GM19463 (cell line): ENCODE data around the gene C22orf15.

Source experiments
- ATAC-seq: cut with Tn5 transposase; IDR thresholded peaks from one replicate; pipeline ENCODE4 v1.9.1; 2021; ENCODE audit warnings: mild to moderate bottlenecking, moderate library complexity; ENCODE audit not compliant: unreplicated experiment

The C22orf15 gene

GRCh38 chr22:23786752-23787599 lies 24.2 kb downstream of the C22orf15 start, which contains the start of gene SMARCB1:
TSS of gene SMARCB1 (plus strand) at chr22:23786966. CDS start at chr22:23787170, 204 bp downstream.
- ATAC-seq = peak; percentile 78

- ATAC-seq = no peak
Measured at GRCh38 chr22:23787600-23787896, 24.8 kb downstream of the C22orf15 start.

- ATAC-seq = no peak
Measured at GRCh38 chr22:23787910-23788309, 25.1 kb downstream of the C22orf15 start.

DNA sequence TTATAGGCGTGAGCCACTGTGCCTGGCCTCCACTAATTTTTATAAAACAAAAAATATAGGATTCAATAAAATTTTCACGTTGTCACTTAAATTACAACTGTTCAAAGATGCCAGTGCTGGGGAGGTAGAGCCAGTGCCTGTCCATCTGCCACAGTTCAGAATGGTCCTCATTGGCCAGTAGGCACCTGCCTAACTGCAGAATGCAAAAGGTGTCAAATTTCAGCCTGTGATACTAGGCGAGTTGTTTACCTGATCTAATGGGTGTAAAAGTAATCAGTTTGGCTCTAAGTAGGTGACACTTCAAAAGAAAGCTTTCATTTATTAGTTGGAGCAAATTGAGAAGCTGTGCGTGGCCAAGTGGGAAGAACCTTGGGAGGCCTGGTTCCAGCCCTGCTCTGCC lies 26.3 kb downstream of the C22orf15 start:
- no peak for ATAC-seq

- ATAC-seq = no peak
Measured at GRCh38 chr22:23789638-23790037, 26.8 kb downstream of the C22orf15 start.

GRCh38 chr22:23790819-23791737 lies 28.3 kb downstream of the C22orf15 start:
- ATAC-seq = no peak

DNA sequence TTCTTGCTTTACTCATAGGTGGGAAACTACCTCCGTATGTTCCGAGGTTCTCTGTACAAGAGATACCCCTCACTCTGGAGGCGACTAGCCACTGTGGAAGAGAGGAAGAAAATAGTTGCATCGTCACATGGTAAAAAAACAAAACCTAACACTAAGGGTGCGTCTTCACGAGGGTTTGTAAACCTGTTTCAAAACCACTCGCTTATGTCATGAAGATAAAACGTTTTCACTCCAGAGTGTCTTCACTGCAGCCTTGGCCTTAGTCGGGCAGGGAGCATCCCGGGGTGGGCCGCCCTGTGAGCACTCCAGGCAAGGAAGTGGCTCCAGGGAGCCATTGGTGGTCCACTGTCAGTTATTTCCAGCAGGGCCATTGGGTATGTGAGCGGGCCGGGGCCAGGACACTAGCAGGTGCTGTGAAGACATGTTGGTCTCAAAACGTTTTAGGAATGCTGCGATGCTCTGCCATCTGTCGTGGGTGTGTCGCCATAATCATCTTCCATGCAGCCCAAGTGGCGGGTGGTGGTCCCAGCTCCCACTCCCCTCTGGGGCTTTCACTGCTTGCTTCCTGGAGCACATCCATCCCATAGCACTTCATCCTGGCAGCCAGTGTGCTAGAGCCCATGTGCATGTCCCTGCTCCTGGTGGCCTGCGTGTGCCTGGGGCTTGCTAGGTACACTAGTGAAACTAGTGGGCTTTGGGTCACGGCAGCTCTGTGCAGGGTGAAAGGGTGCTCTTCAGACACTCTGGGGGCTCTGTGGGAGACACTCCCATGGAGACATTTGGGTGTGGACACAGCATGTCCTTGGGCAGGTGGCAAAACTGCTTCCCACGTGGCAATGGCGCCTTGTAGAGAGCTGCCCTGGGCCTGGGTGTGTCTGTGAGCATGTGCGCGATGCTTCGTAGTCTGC lies 29.2 kb downstream of the C22orf15 start:
- no peak for ATAC-seq

DNA sequence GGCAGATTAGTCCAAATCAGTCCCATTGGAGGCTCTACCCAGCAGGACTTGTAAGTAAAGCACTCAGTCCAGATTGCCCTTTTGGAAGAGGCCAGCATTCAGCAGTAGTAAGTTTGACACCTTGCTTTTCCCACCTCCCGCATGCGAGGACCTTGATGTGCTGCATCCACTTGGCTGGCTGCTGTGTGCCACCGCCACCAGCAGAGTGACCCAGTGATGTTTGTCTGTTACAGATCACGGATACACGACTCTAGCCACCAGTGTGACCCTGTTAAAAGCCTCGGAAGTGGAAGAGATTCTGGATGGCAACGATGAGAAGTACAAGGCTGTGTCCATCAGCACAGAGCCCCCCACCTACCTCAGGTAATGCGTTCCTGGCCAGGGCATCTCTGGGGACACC lies 30.5 kb downstream of the C22orf15 start:
- ATAC-seq = no peak

DNA sequence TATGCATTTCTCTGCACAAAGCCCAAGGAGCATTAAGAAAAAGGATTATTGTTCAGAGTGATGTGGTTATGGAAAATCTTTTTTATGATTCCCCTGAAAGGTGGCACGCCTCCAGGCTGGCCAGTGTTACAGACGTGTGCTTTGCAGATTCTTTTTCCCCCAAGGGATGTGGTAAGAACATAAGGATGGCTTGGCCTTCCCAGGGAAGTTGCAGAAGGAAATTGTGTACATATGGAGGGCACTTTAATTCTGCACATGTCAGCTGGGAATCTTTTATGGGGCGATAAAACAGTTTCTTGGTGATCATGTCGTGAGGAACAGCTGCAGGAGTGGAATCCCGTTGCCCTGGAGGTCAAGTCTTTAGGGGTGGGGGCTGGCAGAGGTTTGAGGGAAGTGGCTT lies 33.7 kb downstream of the C22orf15 start:
- ATAC-seq = no peak

- ATAC-seq = peak; percentile 73
Measured at GRCh38 chr22:23800297-23801237, 37.8 kb downstream of the C22orf15 start.

GRCh38 chr22:23801238-23801821 lies 38.5 kb downstream of the C22orf15 start:
- ATAC-seq = no peak

GRCh38 chr22:23801886-23802377 lies 39.1 kb downstream of the C22orf15 start:
- no peak for ATAC-seq

DNA sequence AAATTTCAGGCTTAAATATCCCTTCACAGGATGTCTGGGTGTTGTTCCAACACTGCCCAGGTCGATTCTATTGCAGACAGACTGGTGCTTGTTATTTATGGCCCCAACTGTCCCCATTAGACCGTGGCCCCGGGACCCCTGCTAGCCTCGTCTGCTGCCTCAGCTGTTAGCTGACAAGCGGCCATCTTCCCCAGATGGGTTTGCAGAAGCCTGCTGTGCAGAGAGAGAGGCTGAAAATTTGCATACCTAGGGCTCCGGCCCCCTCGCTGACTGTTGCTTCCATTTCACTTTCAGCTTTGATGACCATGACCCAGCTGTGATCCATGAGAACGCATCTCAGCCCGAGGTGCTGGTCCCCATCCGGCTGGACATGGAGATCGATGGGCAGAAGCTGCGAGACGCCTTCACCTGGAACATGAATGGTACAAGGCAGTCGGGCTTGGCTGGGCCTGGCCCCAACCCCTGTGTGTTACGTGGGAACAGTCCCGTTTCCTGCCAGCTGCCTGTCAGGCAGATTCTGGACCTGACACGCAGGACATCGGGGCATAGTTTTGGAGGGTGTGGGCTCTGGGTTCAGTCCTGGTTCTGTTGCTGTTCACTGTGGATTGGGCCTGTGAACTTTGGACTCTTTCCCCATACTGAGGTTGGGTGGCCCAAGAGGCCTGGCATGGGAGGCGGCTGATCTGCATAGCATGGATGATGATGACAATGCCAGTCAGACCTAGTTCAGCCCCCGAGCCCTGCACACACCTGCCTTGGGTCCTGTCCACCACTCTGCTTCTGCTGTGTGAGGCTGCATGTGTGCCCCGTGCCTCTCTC lies 40.4 kb downstream of the C22orf15 start:
- ATAC-seq = no peak

DNA sequence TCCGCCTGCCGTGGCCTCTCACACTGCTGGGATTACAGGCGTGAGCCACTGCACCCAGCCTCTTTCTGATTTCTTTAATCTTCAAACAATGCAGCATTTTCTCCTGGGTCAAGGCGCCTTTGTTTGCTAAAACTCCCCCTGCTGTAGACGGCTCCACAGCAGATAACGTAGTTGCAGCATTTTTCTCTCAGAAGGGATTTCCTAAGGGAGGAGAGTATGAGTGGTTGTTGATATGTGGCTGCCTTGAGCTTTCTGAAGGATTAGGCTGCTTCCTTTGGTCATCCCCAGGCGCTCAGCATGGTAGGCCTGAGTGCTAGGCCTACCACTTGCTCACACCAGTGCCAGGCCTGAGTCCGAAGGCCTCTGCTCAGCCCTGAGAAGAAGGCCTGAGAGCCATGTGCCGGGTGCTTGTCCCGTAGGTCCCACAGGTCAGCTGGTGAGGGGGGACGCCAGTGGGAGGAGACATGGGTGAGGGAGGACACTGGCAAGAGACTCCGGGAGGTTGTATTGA lies 42.0 kb downstream of the C22orf15 start:
- ATAC-seq = no peak

DNA sequence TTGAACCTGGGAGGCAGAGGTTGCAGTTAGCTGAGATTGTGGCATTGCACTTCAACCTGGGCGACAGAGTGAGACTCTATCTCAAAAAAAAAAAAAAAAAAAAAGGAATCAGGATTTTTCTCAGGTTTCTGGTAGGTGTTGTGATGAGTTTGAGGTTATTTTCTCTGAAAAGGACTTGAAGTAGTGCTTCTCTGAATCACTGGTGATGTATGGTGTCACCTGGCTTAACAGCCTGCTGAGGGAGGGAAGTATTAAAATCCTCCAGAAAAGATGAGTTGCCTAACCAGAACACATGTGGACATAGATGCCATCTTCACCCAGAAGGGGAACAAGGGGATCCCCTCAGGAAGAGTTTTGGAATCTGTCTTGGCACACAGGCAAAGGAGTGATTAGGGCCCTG lies 44.0 kb downstream of the C22orf15 start:
- ATAC-seq = no peak

GRCh38 chr22:23812378-23812777 lies 49.6 kb downstream of the C22orf15 start:
- ATAC-seq = no peak
